HCT116 (cell line): ENCODE measurements around the gene MAP3K3. TPM values are rescaled to one million over a fixed set of nuclear protein-coding genes. Genes with fewer than 3 reads are reported as not detected.

Source experiments
- ATAC-seq: fragments of 200-7000 bp; cut with Tn5 transposase; 2 replicates; pipeline ENCODE4 v1.9.1; 2020; ENCODE audit warnings: mild to moderate bottlenecking, moderate library complexity
- BruUV-seq: library from RNA; stranded (reverse); fragments of 400-500 nt; replicated peaks from 2 replicates; lab custom pipeline; 2021; lab: Mats Ljungman, UMichigan
- CTCF ChIA-PET: fragments of 300-600 bp; sonication (Branson Sonifier 250); formaldehyde crosslinking; loops from one replicate; lab custom pipeline; 2021; ENCODE audit warnings: antibody characterized with exemption; lab: Charles Lee
- POLR2A ChIA-PET: fragments of 300-600, 350-600 bp; sonication (Branson Sonifier 250); formaldehyde crosslinking; loops from one replicate; lab custom pipeline; 2021; ENCODE audit warnings: antibody characterized with exemption; lab: Charles Lee
- RAD21 ChIA-PET, 2 experiments: fragments of 300-600 bp; sonication (Branson Sonifier 250); formaldehyde crosslinking; loops; one replicate each; lab custom pipeline; 2023; ENCODE audit warnings: low total read pairs in 2 of 2; ENCODE audit not compliant: uncharacterized antibody in 2 of 2, unreplicated experiment in 2 of 2, low non-redundant PET in 1 of 2; lab: Charles Lee
- DNase-seq: peaks from one replicate; pipeline ENCODE4 v3.0.0-alpha.2; 2010; ENCODE audit warnings: low read depth, low spot score
- H2AFZ ChIP-seq: fragments of 200-600 bp; shearing (Covaris generic), sonication (generic); 2 replicates; pipeline ENCODE4 v1.6.1; 2017; ENCODE audit warnings: low read depth, mixed run types, mixed read lengths, antibody characterized with exemption, low read length; ENCODE audit not compliant: poor library complexity, severe bottlenecking
- H3K27ac ChIP-seq: 2 replicates; pipeline ENCODE4 v1.5.1; 2012; ENCODE audit warnings: low read depth, low read length
- H3K27me3 ChIP-seq: fragments of 200-600 bp; sonication (generic); 2 replicates; pipeline ENCODE4 v1.6.1; 2016; ENCODE audit warnings: mixed run types, low read length, mixed read lengths; ENCODE audit not compliant: insufficient read depth
- H3K36me3 ChIP-seq, 2 experiments: fragments of 200-500 bp in 1 of 2; fragments of 200-600 bp in 1 of 2; sonication (Bioruptor generic) in 1 of 2; sonication (generic) in 1 of 2; 2 replicates each; pipeline versions ENCODE4 v1.5.1 to v1.6.1; 2014 to 2016; ENCODE audit warnings: low read length in 2 of 2, inconsistent platforms in 1 of 2, mixed read lengths in 1 of 2, mixed run types in 1 of 2; ENCODE audit not compliant: insufficient read depth in 2 of 2, control insufficient read depth in 1 of 2
- H3K4me1 ChIP-seq, 2 experiments: fragments of 200-600 bp in 1 of 2; sonication (generic) in 1 of 2; 2 replicates each; pipeline versions ENCODE4 v1.5.1 to v1.6.1; 2012 to 2017; ENCODE audit warnings: low read length in 2 of 2, inconsistent platforms in 1 of 2, mild to moderate bottlenecking in 1 of 2, mixed read lengths in 1 of 2, mixed run types in 1 of 2, moderate library complexity in 1 of 2; ENCODE audit not compliant: insufficient read depth in 2 of 2, control insufficient read depth in 1 of 2
- H3K4me2 ChIP-seq: fragments of 200-600 bp; sonication (generic); 2 replicates; pipeline ENCODE4 v1.6.1; 2017; ENCODE audit warnings: mixed run types, low read length, mixed read lengths
- H3K4me3 ChIP-seq, 2 experiments: fragments of 200-600 bp in 1 of 2; sonication (generic) in 1 of 2; replicated peaks in 1 of 2; 2 replicates each; pipeline ENCODE4 v1.5.1; 2011 to 2016; ENCODE audit warnings: low read length in 2 of 2, control low read depth in 1 of 2, low read depth in 1 of 2, mild to moderate bottlenecking in 1 of 2, mixed read lengths in 1 of 2, mixed run types in 1 of 2
- H3K79me2 ChIP-seq: fragments of 200-600 bp; sonication (generic); 2 replicates; pipeline ENCODE4 v1.6.1; 2017; ENCODE audit warnings: mild to moderate bottlenecking, mixed run types, low read length, moderate library complexity, mixed read lengths; ENCODE audit not compliant: insufficient read depth
- H3K9ac ChIP-seq: fragments of 200-600 bp; sonication (generic); 2 replicates; pipeline ENCODE4 v1.6.1; 2016; ENCODE audit warnings: low read length, mixed read lengths
- H3K9me2 ChIP-seq: fragments of 200-600 bp; sonication (generic), shearing (Covaris generic); 2 replicates; pipeline ENCODE4 v1.6.1; 2017; ENCODE audit warnings: mixed run types, mild to moderate bottlenecking, moderate library complexity; ENCODE audit not compliant: insufficient read depth
- H3K9me3 ChIP-seq, 2 experiments: fragments of 200-500 bp in 1 of 2; fragments of 200-600 bp in 1 of 2; sonication (Bioruptor generic) in 1 of 2; sonication (generic) in 1 of 2; 2 replicates each; pipeline ENCODE4 v1.6.1; 2014 to 2017; ENCODE audit warnings: low read length in 2 of 2, mixed read lengths in 2 of 2, inconsistent platforms in 1 of 2, low read depth in 1 of 2, mild to moderate bottlenecking in 1 of 2, mixed run types in 1 of 2, moderate library complexity in 1 of 2; ENCODE audit not compliant: control insufficient read depth in 1 of 2, insufficient read depth in 1 of 2
- H4K20me1 ChIP-seq: fragments of 200-600 bp; sonication (generic), shearing (Covaris generic); 2 replicates; pipeline ENCODE4 v1.6.1; 2017; ENCODE audit warnings: mixed run types, mild to moderate bottlenecking, moderate library complexity; ENCODE audit not compliant: insufficient read depth
- CEBPB ChIP-seq: IDR thresholded peaks from 2 replicates; pipeline ENCODE4 v1.6.1; 2012; ENCODE audit warnings: low read depth
- CTCF ChIP-seq, 3 experiments: fragments of 200-600 bp in 1 of 3; sonication (generic) in 1 of 3; IDR thresholded peaks in 2 of 3; conservative IDR thresholded peaks in 1 of 3; 2 replicates each; pipeline ENCODE4 v1.5.1; 2012 to 2017; ENCODE audit warnings: low read depth in 2 of 3, low read length in 2 of 3, antibody characterized with exemption in 1 of 3, borderline replicate concordance in 1 of 3, control low read depth in 1 of 3, mild to moderate bottlenecking in 1 of 3, mixed read lengths in 1 of 3, mixed run types in 1 of 3, moderate library complexity in 1 of 3; ENCODE audit not compliant: insufficient read depth in 1 of 3
- EGR1 ChIP-seq: IDR thresholded peaks from 2 replicates; pipeline ENCODE4 v1.6.1; 2012; ENCODE audit warnings: low read depth
- ELF1 ChIP-seq: IDR thresholded peaks from 2 replicates; pipeline ENCODE4 v1.6.1; 2012; ENCODE audit warnings: low read depth, borderline replicate concordance
- POLR2A ChIP-seq: IDR thresholded peaks from 2 replicates; pipeline ENCODE4 v1.7.0; 2011; ENCODE audit warnings: borderline replicate concordance; ENCODE audit not compliant: insufficient read depth, insufficient read length; ENCODE audit errors: extremely low read depth
- POLR2AphosphoS5 ChIP-seq: IDR thresholded peaks from 2 replicates; pipeline ENCODE4 v1.6.1; 2011; ENCODE audit warnings: mild to moderate bottlenecking, low read depth, low read length, moderate library complexity
- RAD21 ChIP-seq: IDR thresholded peaks from 2 replicates; pipeline ENCODE4 v1.6.1; 2012; ENCODE audit warnings: low read depth, mild to moderate bottlenecking
- SRF ChIP-seq: IDR thresholded peaks from 2 replicates; pipeline ENCODE4 v1.6.1; 2012; ENCODE audit warnings: low read depth
- YY1 ChIP-seq: IDR thresholded peaks from 2 replicates; pipeline ENCODE4 v1.6.1; 2011; ENCODE audit warnings: low read length, low read depth, moderate library complexity, mild to moderate bottlenecking; ENCODE audit not compliant: insufficient replicate concordance; ENCODE audit errors: extremely low read depth
- ZBTB33 ChIP-seq: IDR thresholded peaks from 2 replicates; pipeline ENCODE4 v1.6.1; 2011; ENCODE audit warnings: mild to moderate bottlenecking, low read length, moderate library complexity; ENCODE audit not compliant: insufficient replicate concordance; ENCODE audit errors: extremely low read depth
- intact Hi-C: fragments of 100-400 bp; cut with micrococcal nuclease; formaldehyde crosslinking; loops from 2 replicates; pipeline ENCODE4 v1.10.0; 2022
- total RNA-seq: library from RNA; stranded (reverse); gene quantifications from one replicate; pipeline ENCODE4 v1.2.1, GENCODE V29; 2021; ENCODE audit not compliant: unreplicated experiment

MAP3K3 gene
- total RNA-seq, 1 experiment from 2014 or later: 18.5 TPM

GRCh38 chr17:63704836-63705235 lies 82.6 kb downstream of the MAP3K3 start (continued):
- TF ChIP-seq EGR1 (no peak), SRF (no peak), YY1 (no peak), CEBPB (no peak)

- CTCF ChIA-PET: no interaction called here
These were observed 83.4 kb downstream of the MAP3K3 start for GRCh38 chr17:63705657-63706056.

More at GRCh38 chr17:63705657-63706056, 83.4 kb downstream of the MAP3K3 start:
- POLR2A ChIA-PET: no interaction called here
- RAD21 ChIA-PET: no interaction called here
- no peak overlapping the region for H3K9ac ChIP-seq
- no peak for TF ChIP-seq ELF1
- no peak for TF ChIP-seq POLR2A
- no peak for TF ChIP-seq EGR1
- TF ChIP-seq POLR2AphosphoS5: no peak
- no peak for TF ChIP-seq CTCF (IDR thresholded peaks at IDR 0.05 in 2 of 3, conservative IDR thresholded peaks at IDR 0.05 in 1 of 3; ENCODE audit: borderline replicate concordance in 1 of 3, insufficient read depth in 1 of 3, low read depth in 2 of 3, low read length in 2 of 3)
- TF ChIP-seq RAD21: no peak
- TF ChIP-seq SRF: no peak
- no peak for TF ChIP-seq ZBTB33
- TF ChIP-seq YY1: no peak
- TF ChIP-seq, all 23 proteins: peak for 0
- Histone ChIP-seq H3K27ac (no peak overlapping the region), H3K4me1 (peaks cover 5% of the 10 kb centered on the region in 2 experiments; a peak in 3 of 4 replicates), H3K79me2 (no peaks in the 10 kb centered on the region), H2AFZ (no peak overlapping the region), H3K9me3 (no peaks in the 10 kb centered on the region), H3K27me3 (no peaks in the 10 kb centered on the region), H4K20me1 (no peaks in the 10 kb centered on the region), H3K4me3 (no peak overlapping the region), H3K36me3 (peaks cover 0 to 11% of the 10 kb centered on the region in 2 experiments; a peak in 1 of 4 replicates), H3K9me2 (no peaks in the 10 kb centered on the region), H3K4me2 (no peak overlapping the region)
- intact Hi-C loops: no loop called here
- BruUV-seq: no TSS peak
- ATAC-seq (no peak), DNase-seq (no peak)
